Activated naive CD4-positive, alpha-beta T cell treated with anti-CD3 and anti-CD28 coated beads, Interleukin-2, amount 50 U/mL, for 72 hours (primary cell): ENCODE measurements around the gene NKG7. TPM values are rescaled to one million over a fixed set of nuclear protein-coding genes. Genes with fewer than 3 reads are reported as not detected.
A peak's percentile ranks its signal among the peaks of the same experiment; 100 is the strongest.
"Not testable (repeated sequence)": the region's sequence is repeated elsewhere in the genome, so short reads cannot be mapped to it uniquely, and the experiment has no call there.

Experiments
- ATAC-seq, 2 donors: fragments of 150-1000 bp; cut with Tn5 transposase; 2 replicates each; pipeline ENCODE4 v1.10.0; 2021; ENCODE audit warnings: mild to moderate bottlenecking in 2 of 2, moderate library complexity in 2 of 2
- DNase-seq, 2 donors: peaks; one replicate each; pipeline ENCODE4 v3.0.0; 2021 to 2022; ENCODE audit warnings: low spot score in 2 of 2
- H3K27ac Mint-ChIP-seq, 2 donors: one replicate each; pipeline ENCODE4 v1.8.0; 2022; ENCODE audit warnings: mild to moderate bottlenecking in 2 of 2, mixed read lengths in 2 of 2
- H3K36me3 Mint-ChIP-seq, 2 donors: one replicate each; pipeline ENCODE4 v1.8.0; 2022; ENCODE audit warnings: mixed read lengths in 2 of 2
- H3K9me3 Mint-ChIP-seq, 2 donors: one replicate each; pipeline ENCODE4 v1.8.0; 2022; ENCODE audit warnings: mixed read lengths in 2 of 2
- total RNA-seq, 2 donors: library from RNA; stranded (reverse); gene quantifications; one replicate each; pipeline ENCODE4 v1.2.3, GENCODE V29; 2022

The NKG7 gene, protein sequence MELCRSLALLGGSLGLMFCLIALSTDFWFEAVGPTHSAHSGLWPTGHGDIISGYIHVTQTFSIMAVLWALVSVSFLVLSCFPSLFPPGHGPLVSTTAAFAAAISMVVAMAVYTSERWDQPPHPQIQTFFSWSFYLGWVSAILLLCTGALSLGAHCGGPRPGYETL
- total RNA-seq, result 10 to 100 TPM; 63.9 to 92.4 TPM

DNA sequence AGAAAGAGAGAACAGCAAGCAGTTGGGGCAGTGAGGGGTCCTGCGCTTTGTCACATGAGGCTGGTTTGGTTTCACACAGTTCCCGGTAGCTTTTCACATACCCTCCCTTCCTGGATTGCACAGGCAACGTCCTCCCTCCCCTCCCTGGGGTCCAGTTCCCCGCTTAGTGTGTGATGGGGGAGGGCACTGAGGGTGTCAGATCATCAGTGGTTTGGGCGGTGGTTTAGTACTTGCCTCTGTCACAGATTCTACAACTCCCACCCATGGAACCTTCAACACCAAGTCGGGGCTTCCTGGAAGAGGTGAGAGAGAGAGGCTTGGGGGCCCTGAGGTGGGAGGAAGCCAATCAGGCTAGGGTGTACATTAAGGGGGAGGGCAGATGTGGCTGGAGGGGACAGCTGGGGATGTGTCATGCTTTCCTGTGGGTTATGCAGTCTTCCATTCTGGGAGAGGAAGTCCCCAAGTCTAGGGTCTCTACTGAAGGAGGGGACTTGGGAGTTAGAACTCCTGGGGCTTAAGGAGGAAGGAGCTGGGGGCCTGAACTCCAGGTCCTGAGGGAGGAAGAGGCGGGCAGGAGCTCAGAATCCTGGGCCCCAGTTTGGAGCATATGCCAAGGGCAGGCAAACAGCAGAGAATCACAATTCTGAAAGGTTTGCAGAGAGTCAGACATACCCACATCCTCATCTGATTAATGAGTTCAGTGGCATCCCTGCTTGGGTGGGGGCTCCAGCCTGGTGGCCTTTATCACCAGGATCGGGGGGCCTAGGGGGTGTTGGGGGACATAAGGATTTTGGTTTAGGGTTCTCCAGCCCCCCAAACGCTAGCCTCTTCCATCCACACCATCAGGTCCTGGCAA is at the start of gene NKG7:
Gene NKG7 (minus strand): TSS at position 6 of the 856 bp plus-strand sequence. CDS start 119 bp downstream, outside the sequence.
- DNase-seq (peak; percentile 70 to 85), ATAC-seq (peak; percentile 75 to 86)
- H3K36me3 Mint-ChIP-seq, result peaks cover 10 to 43% of the 10 kb centered on the region in 2 donors
- peaks cover 4 to 7% of the 10 kb centered on the region in 2 donors for H3K9me3 Mint-ChIP-seq
- H3K27ac Mint-ChIP-seq, result peak within 1 kb of the TSS; percentile 85 to 88

DNA sequence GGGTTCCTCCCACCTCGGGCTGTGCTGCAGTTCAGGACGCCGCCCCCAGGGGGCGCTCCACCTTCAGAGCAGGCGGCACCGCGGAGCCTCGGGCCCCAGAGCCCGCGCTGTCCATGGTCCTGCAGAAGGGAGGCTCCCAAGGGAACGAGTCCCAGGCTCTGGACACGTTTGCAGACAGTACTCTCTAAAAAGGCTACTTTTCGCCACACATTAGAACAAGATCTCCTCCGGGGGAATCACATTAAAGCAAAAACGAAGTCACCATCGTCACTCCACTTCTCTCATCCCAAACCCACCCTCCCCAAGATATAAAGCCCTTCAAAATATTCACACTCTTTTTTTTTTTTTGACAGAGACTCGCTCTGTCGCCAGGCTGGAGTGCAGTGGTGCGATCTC is 49.6 kb upstream of the NKG7 start:
- Mint-ChIP-seq H3K9me3 (no peaks in the 10 kb centered on the region), H3K27ac (no peak overlapping the region), H3K36me3 (no peaks in the 10 kb centered on the region)
- ATAC-seq (peak; percentile 55 to 75), DNase-seq (peak; percentile 83 to 99)

DNA sequence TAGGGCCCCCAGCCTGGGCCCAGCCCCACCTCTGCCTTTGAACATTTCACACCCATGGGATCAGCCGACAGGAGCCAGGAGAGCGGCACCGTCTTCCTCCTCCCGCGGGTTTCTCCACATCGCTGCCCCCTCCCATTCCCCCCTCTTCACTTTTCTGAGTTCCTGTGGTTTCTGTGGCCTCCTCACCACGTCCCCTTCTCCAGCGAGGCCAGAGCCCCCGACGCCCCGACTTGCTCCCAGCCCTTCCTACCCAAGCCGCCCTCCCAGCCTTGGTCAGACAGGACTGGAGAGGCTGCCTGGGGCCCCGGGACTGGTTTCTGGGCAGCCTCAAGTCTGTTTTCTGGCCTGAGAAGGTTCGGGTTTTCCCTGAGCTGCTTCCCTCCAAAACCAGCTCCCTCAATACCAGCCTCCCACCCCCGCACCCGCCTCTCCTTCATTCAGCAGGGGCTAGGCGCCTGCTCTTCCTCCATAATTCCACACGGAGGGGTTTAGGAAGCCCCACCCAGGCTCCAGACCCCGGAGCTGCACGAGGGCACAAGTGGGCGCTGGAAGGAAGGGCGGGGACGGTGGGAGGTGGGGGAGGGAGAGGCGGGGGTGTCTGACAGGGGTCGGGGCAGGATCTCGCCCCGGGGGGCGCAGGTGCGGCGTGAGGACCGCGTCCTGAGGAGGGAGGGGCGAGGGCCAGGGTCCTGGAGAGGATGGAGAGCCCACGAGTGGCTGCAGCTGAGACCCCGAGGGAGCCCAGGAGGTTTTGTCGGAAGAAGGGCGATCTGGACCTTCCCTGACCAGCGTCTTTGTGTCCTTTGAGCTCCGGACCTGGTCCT is 49.0 kb upstream of the NKG7 start:
- peak in 1 of 2 donors; percentile 11 for ATAC-seq
- no peaks in the 10 kb centered on the region for H3K9me3 Mint-ChIP-seq
- H3K36me3 Mint-ChIP-seq, result no peaks in the 10 kb centered on the region
- DNase-seq, result no peak
- H3K27ac Mint-ChIP-seq, result no peak overlapping the region

DNA sequence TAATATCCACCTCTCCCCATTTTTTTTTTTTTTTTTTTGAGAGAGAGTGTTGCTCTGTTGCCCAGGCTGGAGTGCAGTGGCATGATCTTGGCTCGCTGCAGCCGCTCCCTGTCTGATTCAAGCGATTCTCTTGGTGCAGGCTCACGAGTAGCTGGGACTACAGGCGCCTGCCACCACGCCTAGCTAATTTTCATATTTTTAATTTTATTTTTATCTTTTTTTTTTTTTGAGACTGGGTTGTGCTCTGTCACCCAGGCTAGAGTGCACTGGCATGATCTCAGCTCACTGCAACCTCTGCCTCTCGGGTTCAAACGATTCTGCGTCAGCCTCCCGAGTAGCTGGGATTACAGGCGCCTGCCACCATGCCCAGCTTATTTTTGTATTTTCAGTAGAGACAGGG is 48.1 kb upstream of the NKG7 start:
- H3K9me3 Mint-ChIP-seq, DNase-seq, H3K36me3 Mint-ChIP-seq, H3K27ac Mint-ChIP-seq, ATAC-seq: not testable (repeated sequence)

DNA sequence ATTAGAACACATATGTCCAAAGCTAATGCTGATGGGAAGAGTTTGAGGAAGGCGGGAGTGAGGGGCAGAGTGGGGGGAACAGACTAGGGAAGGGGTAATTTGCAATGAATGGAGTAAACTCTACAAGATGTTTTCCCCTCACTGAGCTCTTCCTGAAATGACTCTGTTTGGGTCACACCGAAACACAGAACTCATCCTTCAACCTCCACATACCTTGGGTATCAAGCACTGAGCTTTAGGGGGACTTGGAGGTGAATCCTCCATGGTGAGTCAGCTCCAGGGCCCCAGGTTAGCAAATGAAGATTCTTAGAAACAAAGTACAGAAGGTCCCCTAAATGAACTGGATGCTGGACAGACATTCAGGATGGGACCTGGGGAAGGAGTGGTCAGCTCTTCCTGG is 46.3 kb upstream of the NKG7 start:
- H3K36me3 Mint-ChIP-seq, result no peaks in the 10 kb centered on the region
- ATAC-seq (peak in 1 of 2 donors; percentile 15), DNase-seq (no peak)
- no peaks in the 10 kb centered on the region for H3K9me3 Mint-ChIP-seq
- H3K27ac Mint-ChIP-seq, result no peak overlapping the region

DNA sequence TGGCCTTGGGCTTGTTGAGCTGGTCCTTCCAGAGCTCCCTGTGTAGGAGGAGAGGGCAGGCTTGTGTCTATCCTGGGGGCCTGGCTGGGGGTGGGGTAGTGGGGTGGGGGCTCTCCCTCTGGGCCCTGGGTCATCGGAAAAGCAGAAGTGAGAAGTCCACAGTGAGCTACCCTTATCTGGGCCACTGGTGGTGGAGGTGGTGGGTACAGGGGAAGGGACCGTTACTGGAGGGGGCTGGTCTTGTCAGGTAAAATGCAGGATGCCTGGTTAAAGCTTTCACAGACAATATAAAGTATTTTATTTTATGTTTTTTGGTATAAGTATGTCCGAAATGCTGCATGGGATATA is 45.3 kb upstream of the NKG7 start:
- ATAC-seq (no peak), DNase-seq (no peak)
- H3K27ac Mint-ChIP-seq, result peak overlapping the region in 1 of 2 donors; percentile 51
- no peaks in the 10 kb centered on the region for H3K36me3 Mint-ChIP-seq
- no peaks in the 10 kb centered on the region for H3K9me3 Mint-ChIP-seq

DNA sequence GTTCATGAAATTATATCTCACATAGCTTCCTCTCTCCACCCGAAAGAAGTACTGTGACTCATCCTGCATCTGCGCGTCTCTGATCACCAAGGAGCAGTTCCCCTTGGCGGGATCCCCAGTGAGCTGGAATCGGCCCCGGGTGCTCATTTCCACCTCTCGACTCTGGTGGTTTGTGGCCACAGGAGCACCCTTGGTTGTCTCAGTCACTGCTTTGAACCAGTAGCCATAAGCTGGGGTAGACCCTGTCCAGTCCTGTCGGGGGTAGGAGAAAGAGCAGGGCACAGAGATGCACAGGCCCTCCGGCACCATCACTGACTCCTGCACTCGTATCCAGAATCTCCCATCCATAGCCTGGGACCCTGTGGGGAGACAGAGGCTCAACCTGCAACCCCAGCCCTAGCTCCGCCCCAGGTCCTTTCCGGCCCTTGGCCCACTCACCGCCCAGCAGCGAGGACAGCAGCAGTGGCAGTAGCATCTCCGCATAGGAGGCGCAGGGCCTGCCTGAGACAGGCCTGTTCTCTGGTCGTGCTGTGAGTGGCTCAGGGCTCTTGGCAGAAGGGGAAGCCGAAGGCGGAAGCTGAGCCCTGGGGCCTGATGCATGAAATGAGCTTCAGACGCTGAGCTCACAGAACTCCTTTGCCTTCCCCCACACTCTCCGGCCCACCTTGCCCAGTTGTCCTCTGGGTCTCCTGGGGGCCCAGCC is 44.8 kb upstream of the NKG7 start, which contains the start of gene SIGLEC10:
Gene SIGLEC10 (minus strand): TSS at position 536 of the 703 bp plus-strand sequence. CDS start 61 bp downstream, at position 475.
- Mint-ChIP-seq H3K27ac (peak within 1 kb of the TSS in 1 of 2 donors; percentile 51), H3K9me3 (no peaks in the 10 kb centered on the region), H3K36me3 (no peaks in the 10 kb centered on the region)
- peak in 1 of 2 donors; percentile 38 for DNase-seq
- ATAC-seq, result peak; percentile 74 to 85

DNA sequence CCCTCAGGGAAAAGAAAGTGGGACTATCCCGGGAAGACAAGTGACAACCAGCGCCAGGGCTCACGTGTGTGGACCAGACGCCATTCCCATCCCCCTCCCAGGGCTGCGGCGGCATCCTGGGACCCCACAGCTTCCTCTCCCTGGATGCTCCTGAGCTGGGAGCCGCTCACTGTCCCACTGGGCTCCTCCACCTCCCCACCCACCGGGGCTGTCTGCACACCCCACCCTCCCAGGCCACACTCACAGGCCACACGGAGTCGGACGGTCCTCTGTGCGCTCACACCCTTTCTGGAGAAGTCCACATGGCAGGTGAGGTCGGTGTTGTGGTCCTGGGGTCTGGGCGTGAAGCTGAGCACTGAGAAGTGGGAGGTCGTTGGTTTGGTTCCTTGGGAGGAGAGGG is 44.0 kb upstream of the NKG7 start:
- not testable (repeated sequence) for DNase-seq, H3K9me3 Mint-ChIP-seq, ATAC-seq, H3K27ac Mint-ChIP-seq, H3K36me3 Mint-ChIP-seq

DNA sequence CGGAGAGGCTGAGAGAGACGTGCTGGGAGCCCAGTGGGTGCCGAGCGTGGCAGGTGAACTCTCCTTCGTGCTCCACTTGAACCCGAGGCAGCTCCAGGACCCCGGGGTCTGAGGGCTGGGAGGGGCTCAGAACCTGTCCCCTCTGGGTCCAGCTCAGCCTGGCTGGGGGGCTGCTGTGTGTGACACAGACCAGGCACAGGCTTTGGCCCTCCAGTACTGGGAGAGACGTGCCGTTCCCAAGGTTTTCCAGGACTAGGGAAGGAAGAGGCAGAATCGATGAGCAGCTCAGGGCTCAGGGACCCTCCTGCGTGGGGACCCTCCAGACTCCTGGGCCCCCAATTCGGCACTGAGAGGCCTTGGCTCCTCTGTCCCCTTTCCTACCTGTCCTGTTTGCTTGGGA is 42.7 kb upstream of the NKG7 start:
- Mint-ChIP-seq H3K9me3 (no peaks in the 10 kb centered on the region), H3K36me3 (no peaks in the 10 kb centered on the region), H3K27ac (no peak overlapping the region)
- no peak for DNase-seq
- ATAC-seq, result no peak

DNA sequence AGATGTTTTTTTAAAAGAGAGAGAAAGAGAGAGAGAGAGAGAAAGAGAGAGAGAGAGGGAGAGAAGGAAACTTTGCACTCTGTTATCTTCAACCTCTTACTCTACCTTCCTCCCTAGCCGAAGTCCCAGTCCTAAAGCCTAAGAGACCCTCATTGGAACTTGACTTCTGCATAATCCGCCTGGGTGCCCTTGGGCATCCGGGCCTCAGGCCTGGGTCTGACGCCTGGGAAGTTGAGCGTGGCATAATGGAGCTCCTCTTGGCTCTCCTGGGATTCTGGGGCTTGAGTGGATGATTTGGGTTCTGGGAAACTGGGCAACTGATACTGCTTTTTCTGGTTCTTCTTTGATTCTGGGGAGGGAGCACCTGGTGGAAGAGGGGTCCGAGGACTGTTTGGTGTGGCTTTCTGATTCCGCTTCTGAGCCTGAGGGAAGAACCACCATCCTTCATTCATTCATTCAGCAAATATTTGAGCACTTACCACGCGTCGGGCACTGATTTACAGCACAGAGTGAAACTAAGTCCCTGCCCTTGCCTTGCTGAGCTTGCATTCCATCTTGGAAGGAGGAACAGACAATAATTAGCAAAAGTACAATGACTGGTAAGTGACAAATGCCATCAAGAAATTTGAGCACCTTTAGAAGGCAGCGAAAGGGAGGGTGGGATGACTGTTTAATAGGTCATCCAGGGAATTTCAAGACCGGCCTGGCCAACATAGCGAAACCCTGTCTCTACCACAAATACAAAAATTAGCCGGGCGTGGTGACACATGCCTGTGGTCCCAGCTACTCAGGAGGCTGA is 38.7 kb upstream of the NKG7 start:
- DNase-seq (no peak), ATAC-seq (no peak)
- Mint-ChIP-seq H3K27ac (no peak overlapping the region), H3K36me3 (no peaks in the 10 kb centered on the region), H3K9me3 (no peaks in the 10 kb centered on the region)

DNA sequence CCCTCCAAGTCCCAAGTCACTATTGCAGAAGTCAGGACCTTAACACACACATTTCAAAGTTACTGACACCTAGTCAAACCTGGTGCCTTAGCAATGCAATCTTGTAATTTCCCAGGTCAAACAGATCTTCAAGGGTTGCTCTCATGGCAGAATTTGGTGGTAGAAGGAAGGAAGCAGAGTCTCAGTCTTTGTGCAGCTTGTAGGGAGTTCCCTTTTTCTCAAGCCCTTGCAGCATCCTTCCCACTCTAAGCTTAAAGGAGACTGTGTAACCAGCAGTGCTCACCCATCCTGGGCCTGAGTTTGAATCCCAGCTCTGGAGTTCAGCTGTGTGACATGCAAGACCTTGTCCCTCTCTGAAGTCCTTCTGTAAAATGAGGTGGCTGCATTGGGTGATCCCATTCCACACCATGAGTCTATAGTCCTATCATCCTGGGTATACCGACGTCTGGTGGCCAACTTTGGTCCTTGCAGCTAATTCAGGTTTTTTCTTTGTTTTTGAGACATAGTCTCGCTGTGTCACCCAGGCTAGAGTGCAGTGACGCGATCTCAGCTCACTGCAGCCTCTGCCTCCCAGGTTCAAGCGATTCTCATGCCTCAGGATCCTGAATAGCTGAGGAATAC is 35.2 kb upstream of the NKG7 start:
- Mint-ChIP-seq H3K36me3 (peaks cover 13% of the 10 kb centered on the region in 2 donors), H3K9me3 (peaks cover 4 to 10% of the 10 kb centered on the region in 2 donors), H3K27ac (no peak overlapping the region)
- ATAC-seq (peak; percentile 47 to 69), DNase-seq (no peak)

DNA sequence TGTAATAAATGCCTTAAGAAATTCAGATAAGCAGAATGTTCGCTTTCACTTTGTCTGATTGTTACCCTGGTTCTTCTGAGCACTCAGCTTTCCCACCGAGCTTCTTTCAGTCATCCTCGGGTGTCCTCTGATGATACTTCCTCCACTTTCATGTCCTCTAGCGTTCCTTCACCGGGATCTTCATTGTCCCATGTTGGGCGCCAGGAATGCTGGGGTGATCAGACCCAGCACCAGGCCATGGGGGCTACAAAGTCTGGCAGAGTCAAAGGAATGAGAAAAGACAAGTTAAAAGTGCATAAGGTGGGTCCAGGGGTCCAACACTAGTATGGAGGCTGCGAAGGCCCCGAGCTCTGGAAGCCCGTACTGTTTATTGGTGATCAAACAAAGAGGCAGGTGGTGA is 29.7 kb upstream of the NKG7 start:
- Mint-ChIP-seq H3K36me3 (peaks cover 23 to 34% of the 10 kb centered on the region in 2 donors), H3K9me3 (peaks cover 14 to 18% of the 10 kb centered on the region in 2 donors), H3K27ac (no peak overlapping the region)
- ATAC-seq, result no peak
- no peak for DNase-seq

DNA sequence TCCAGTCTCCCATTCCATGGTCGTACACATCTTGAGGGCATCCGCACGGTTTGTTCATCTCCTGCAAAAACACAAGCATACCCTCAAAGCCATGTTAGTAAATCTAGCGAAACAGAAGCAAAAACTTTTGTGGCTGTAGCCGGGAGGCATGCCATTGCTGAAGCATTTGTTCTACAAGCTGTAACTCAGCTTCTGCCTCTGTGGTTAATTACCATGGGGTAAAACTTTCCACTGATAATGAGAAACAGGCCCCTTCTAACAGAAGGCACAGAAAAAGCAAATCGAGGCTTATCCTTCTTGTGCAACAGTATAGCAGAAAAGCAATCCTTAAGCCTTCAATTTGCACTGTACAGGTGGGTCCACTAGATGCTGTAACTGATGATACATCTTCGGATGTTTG is 27.5 kb upstream of the NKG7 start:
- not testable (repeated sequence) for ATAC-seq, DNase-seq, H3K27ac Mint-ChIP-seq
- peaks cover 14 to 18% of the 10 kb centered on the region in 2 donors for H3K9me3 Mint-ChIP-seq
- H3K36me3 Mint-ChIP-seq, result peaks cover 28 to 37% of the 10 kb centered on the region in 2 donors

DNA sequence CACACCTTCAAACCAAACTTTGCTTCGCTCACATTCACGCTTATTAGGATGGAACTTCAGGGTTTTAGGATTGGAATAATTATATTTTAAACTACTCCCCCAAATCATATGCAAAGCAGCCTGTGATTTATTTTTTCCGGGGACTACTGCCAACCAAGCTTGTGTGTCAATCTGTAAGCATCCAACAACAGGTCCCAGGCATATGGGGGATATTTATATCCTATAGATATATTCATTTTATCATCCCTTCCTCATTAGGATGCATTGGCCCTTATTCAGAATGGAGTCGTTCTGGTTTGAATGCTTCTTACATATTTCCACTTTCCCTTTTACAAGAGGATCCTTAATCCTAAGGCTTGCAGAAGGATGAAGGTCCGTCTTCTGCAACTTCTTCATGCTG is 26.8 kb upstream of the NKG7 start:
- H3K9me3 Mint-ChIP-seq, result peaks cover 14 to 18% of the 10 kb centered on the region in 2 donors
- ATAC-seq (no peak), DNase-seq (no peak)
- no peak overlapping the region for H3K27ac Mint-ChIP-seq
- peaks cover 32 to 44% of the 10 kb centered on the region in 2 donors for H3K36me3 Mint-ChIP-seq

DNA sequence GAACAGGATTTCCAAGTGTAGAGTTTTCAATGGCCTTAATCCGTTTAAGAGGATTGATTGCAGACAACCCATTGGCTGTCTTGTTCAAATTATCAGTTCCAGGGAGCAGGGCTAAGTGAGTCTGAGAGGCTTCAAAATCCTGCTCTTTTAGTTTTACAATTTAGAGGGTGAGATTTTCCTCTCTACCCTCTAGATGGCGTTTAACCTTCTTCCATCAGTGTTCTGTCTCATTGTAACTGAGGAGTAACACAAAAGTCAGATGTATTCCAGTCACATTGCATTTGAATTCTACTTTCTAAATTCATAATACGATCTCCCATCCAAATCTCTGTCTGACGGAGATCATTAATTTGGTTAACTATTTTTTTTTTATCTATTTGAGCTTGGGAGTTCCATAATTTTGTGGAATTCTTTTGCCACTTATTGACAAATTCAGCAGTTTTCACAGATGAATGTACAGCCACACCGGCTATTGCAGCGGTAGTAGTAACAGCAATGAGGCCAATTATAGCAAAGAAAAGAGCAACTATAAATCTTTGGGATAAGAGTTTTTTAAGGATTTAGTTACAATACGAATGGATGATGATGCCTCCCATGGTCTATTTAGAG is 25.7 kb upstream of the NKG7 start:
- ATAC-seq (no peak), DNase-seq (no peak)
- Mint-ChIP-seq H3K9me3 (peaks cover 10 to 12% of the 10 kb centered on the region in 2 donors), H3K36me3 (peaks cover 24 to 37% of the 10 kb centered on the region in 2 donors), H3K27ac (no peak overlapping the region)
